Measurements from ENCODE around the gene OTX2.

The OTX2 gene

GRCh38 chr14:56810836-56811592 is 735 bp upstream of the OTX2 start:
- no peak overlapping the region for H3K9ac ChIP-seq (ENCODE audit: low read length)
- H3K4me3 ChIP-seq (ENCODE audit: low read length), result no peak overlapping the region
- H3K4me1 ChIP-seq (ENCODE audit: control insufficient read depth, insufficient read depth, low read length), result peaks cover 8% of the 10 kb centered on the region
- H3K9me3 ChIP-seq (ENCODE audit: control insufficient read depth, low read length), result no peaks in the 10 kb centered on the region
- H3K27me3 ChIP-seq (ENCODE audit: control insufficient read depth, insufficient read depth, low read length), result peaks cover 96% of the 10 kb centered on the region
- H3K36me3 ChIP-seq (ENCODE audit: control insufficient read depth, insufficient read depth, low read length), result no peaks in the 10 kb centered on the region

- H3K27me3 ChIP-seq (ENCODE audit: control insufficient read depth, insufficient read depth, low read length), result peaks cover 98% of the 10 kb centered on the region
- H3K9ac ChIP-seq (ENCODE audit: low read length), result no peak overlapping the region
- H3K36me3 ChIP-seq (ENCODE audit: control insufficient read depth, insufficient read depth, low read length), result no peaks in the 10 kb centered on the region
- no peaks in the 10 kb centered on the region for H3K9me3 ChIP-seq (ENCODE audit: control insufficient read depth, low read length)
- H3K4me1 ChIP-seq (ENCODE audit: control insufficient read depth, insufficient read depth, low read length), result peaks cover 8% of the 10 kb centered on the region
- H3K4me3 ChIP-seq (ENCODE audit: low read length), result no peak overlapping the region
Observed at GRCh38 chr14:56809270-56810146, 771 bp downstream of the OTX2 start.

GRCh38 chr14:56808383-56809269 is 1.7 kb downstream of the OTX2 start:
- no peaks in the 10 kb centered on the region for H3K9me3 ChIP-seq (ENCODE audit: control insufficient read depth, low read length)
- H3K4me3 ChIP-seq (ENCODE audit: low read length), result no peak overlapping the region
- H3K4me1 ChIP-seq (ENCODE audit: control insufficient read depth, insufficient read depth, low read length), result peaks cover 8% of the 10 kb centered on the region
- H3K27me3 ChIP-seq (ENCODE audit: control insufficient read depth, insufficient read depth, low read length), result peaks cover 98% of the 10 kb centered on the region
- H3K36me3 ChIP-seq (ENCODE audit: control insufficient read depth, insufficient read depth, low read length), result no peaks in the 10 kb centered on the region
- no peak overlapping the region for H3K9ac ChIP-seq (ENCODE audit: low read length)

DNA sequence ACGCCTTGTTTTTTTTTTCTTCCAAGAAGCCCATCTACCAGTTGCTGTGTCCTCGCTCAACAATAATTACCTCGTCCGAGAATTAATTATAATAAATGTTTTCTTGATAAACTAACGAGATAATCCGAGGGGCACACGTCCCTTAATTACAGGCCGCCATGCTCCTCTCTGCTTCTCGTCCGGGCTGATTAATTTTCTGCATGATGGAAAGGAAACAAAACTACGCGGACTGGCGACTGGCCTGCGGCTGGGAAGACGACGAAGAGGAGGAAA is 2.2 kb downstream of the OTX2 start:
- no peak overlapping the region for H3K4me3 ChIP-seq (ENCODE audit: low read length)
- H3K9me3 ChIP-seq (ENCODE audit: control insufficient read depth, low read length), result no peaks in the 10 kb centered on the region
- H3K4me1 ChIP-seq (ENCODE audit: control insufficient read depth, insufficient read depth, low read length), result peaks cover 8% of the 10 kb centered on the region
- no peak overlapping the region for H3K9ac ChIP-seq (ENCODE audit: low read length)
- H3K27me3 ChIP-seq (ENCODE audit: control insufficient read depth, insufficient read depth, low read length), result peaks cover 98% of the 10 kb centered on the region
- H3K36me3 ChIP-seq (ENCODE audit: control insufficient read depth, insufficient read depth, low read length), result no peaks in the 10 kb centered on the region

GRCh38 chr14:56807386-56808109 is 2.7 kb downstream of the OTX2 start:
- H3K4me3 ChIP-seq (ENCODE audit: low read length), result no peak overlapping the region

DNA sequence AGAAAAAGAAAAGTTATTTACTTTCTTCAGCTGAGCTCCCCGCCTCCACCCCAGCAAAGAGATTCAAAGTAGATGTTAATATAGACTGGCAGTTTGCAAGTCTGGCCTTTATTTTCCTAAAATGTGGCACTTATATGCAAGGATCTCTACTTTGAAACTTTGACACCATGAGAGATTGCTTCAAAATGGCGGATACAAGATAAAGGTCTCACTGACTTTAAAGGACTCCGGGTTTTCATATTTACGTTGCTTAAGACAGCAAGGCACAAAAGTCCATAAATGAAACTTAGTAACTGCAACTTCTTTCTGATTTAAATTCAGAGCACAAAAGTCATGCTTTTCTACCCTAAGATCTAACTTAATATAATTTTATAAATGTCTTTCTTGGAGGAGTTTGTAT is 3.5 kb downstream of the OTX2 start:
- H3K9me3 ChIP-seq (ENCODE audit: control insufficient read depth, low read length), result no peaks in the 10 kb centered on the region
- H3K27me3 ChIP-seq (ENCODE audit: control insufficient read depth, insufficient read depth, low read length), result peaks cover 98% of the 10 kb centered on the region
- no peak overlapping the region for H3K4me3 ChIP-seq (ENCODE audit: low read length)
- no peaks in the 10 kb centered on the region for H3K36me3 ChIP-seq (ENCODE audit: control insufficient read depth, insufficient read depth, low read length)
- no peak overlapping the region for H3K9ac ChIP-seq (ENCODE audit: low read length)
- peaks cover 8% of the 10 kb centered on the region for H3K4me1 ChIP-seq (ENCODE audit: control insufficient read depth, insufficient read depth, low read length)

More at GRCh38 chr14:56807386-56808109, 2.7 kb downstream of the OTX2 start:
- Histone ChIP-seq H3K9ac (ENCODE audit: low read length) (no peak overlapping the region), H3K9me3 (ENCODE audit: control insufficient read depth, low read length) (no peaks in the 10 kb centered on the region), H3K36me3 (ENCODE audit: control insufficient read depth, insufficient read depth, low read length) (no peaks in the 10 kb centered on the region), H3K4me1 (ENCODE audit: control insufficient read depth, insufficient read depth, low read length) (peaks cover 8% of the 10 kb centered on the region), H3K27me3 (ENCODE audit: control insufficient read depth, insufficient read depth, low read length) (peaks cover 98% of the 10 kb centered on the region)

DNA sequence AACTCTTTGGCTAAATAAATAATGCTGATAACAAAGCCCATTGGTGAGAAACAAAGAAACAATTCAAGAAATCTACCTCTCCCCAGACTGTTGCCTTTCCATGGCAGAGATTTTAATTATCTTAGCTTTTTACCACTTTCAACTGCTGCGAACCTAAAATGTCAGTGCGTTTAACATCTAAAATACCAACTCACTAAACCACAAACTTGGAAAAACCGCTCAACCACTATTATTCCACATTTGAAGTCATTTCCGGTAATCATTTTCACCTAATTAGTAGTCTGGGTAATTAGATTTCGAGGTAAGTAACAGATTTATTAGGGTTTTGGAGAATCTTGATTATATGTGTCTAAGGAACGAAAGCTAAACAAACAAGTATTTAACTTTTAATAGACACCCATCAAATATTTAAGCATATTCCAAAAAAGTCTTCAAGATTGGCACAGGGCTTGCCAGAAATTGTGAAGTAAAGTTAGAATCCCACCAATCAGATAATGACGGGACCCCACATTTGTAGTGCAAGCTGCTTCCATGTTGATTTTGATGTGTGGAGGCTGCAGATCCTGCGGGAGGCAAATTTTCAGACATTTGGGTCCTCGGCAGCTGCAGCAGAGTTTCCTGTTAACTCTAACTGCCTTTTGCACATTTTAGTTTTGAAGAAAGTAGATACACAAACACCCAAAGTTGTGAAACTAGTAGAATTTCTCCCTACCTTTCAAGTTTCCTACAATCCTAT is 4.1 kb downstream of the OTX2 start:
- Histone ChIP-seq H3K9ac (ENCODE audit: low read length) (no peak overlapping the region), H3K27me3 (ENCODE audit: control insufficient read depth, insufficient read depth, low read length) (peaks cover 98% of the 10 kb centered on the region), H3K4me1 (ENCODE audit: control insufficient read depth, insufficient read depth, low read length) (peaks cover 8% of the 10 kb centered on the region), H3K9me3 (ENCODE audit: control insufficient read depth, low read length) (no peaks in the 10 kb centered on the region), H3K4me3 (ENCODE audit: low read length) (no peak overlapping the region), H3K36me3 (ENCODE audit: control insufficient read depth, insufficient read depth, low read length) (no peaks in the 10 kb centered on the region)

GRCh38 chr14:56805201-56805991 is 4.9 kb downstream of the OTX2 start:
- H3K4me1 ChIP-seq (ENCODE audit: control insufficient read depth, insufficient read depth, low read length), result peaks cover 8% of the 10 kb centered on the region
- H3K4me3 ChIP-seq (ENCODE audit: low read length), result no peak overlapping the region
- H3K9me3 ChIP-seq (ENCODE audit: control insufficient read depth, low read length), result no peaks in the 10 kb centered on the region
- no peak overlapping the region for H3K9ac ChIP-seq (ENCODE audit: low read length)
- no peaks in the 10 kb centered on the region for H3K36me3 ChIP-seq (ENCODE audit: control insufficient read depth, insufficient read depth, low read length)
- H3K27me3 ChIP-seq (ENCODE audit: control insufficient read depth, insufficient read depth, low read length), result peaks cover 98% of the 10 kb centered on the region

- Histone ChIP-seq H3K9ac (ENCODE audit: low read length) (no peak overlapping the region), H3K9me3 (ENCODE audit: control insufficient read depth, low read length) (no peaks in the 10 kb centered on the region), H3K27me3 (ENCODE audit: control insufficient read depth, insufficient read depth, low read length) (peaks cover 98% of the 10 kb centered on the region), H3K4me1 (ENCODE audit: control insufficient read depth, insufficient read depth, low read length) (peaks cover 10% of the 10 kb centered on the region), H3K4me3 (ENCODE audit: low read length) (no peak overlapping the region), H3K36me3 (ENCODE audit: control insufficient read depth, insufficient read depth, low read length) (no peaks in the 10 kb centered on the region)
Observed at GRCh38 chr14:56803816-56804535, 6.3 kb downstream of the OTX2 start.

GRCh38 chr14:56801920-56802319 is 8.4 kb downstream of the OTX2 start:
- no peak overlapping the region for H3K4me3 ChIP-seq (ENCODE audit: low read length)
- peaks cover 5% of the 10 kb centered on the region for H3K4me1 ChIP-seq (ENCODE audit: control insufficient read depth, insufficient read depth, low read length)
- H3K36me3 ChIP-seq (ENCODE audit: control insufficient read depth, insufficient read depth, low read length), result no peaks in the 10 kb centered on the region
- H3K27me3 ChIP-seq (ENCODE audit: control insufficient read depth, insufficient read depth, low read length), result peaks cover 99% of the 10 kb centered on the region
- no peaks in the 10 kb centered on the region for H3K9me3 ChIP-seq (ENCODE audit: control insufficient read depth, low read length)
- no peak overlapping the region for H3K9ac ChIP-seq (ENCODE audit: low read length)
